PFSK-1 (cell line): ENCODE measurements around the gene NRG3.

Experiments
- FOXP2 ChIP-seq: optimal IDR thresholded peaks from 2 replicates; pipeline ENCODE3; 2011; ENCODE audit warnings: borderline replicate concordance, control low read depth, inconsistent platforms; ENCODE audit not compliant: insufficient read depth; ENCODE audit errors: extremely low read length, extremely low read depth
- POLR2AphosphoS5 ChIP-seq: IDR thresholded peaks from 2 replicates; pipeline ENCODE4 v1.6.1; 2012; ENCODE audit warnings: low read depth, mild to moderate bottlenecking, control low read depth, low read length, moderate library complexity
- REST ChIP-seq, 2 experiments: IDR thresholded peaks; 2 replicates each; pipeline versions ENCODE4 v1.6.1 to v1.8.0; 2011 to 2012; ENCODE audit warnings: low read depth in 2 of 2, low read length in 2 of 2, control low read depth in 1 of 2, inconsistent platforms in 1 of 2, mild to moderate bottlenecking in 1 of 2, moderate library complexity in 1 of 2; ENCODE audit not compliant: insufficient read depth in 1 of 2
- SIN3A ChIP-seq: IDR thresholded peaks from 2 replicates; pipeline ENCODE4 v1.6.1; 2012; ENCODE audit warnings: mild to moderate bottlenecking, low read length, moderate library complexity, borderline replicate concordance; ENCODE audit not compliant: insufficient read depth
- TAF1 ChIP-seq: IDR thresholded peaks from 2 replicates; pipeline ENCODE4 v1.6.1; 2012; ENCODE audit warnings: low read length, control low read depth, borderline replicate concordance; ENCODE audit not compliant: insufficient read depth

GRCh38 chr10:82889728-82890127 lies 1014.7 kb downstream of the NRG3 start:
- TF ChIP-seq POLR2AphosphoS5 = no peak
- no peak for TF ChIP-seq TAF1
- TF ChIP-seq FOXP2 = no peak
- TF ChIP-seq REST (IDR thresholded peaks at IDR 0.05; ENCODE audit: insufficient read depth in 1 of 2, low read depth in 2 of 2, low read length in 2 of 2) = no peak
- no peak for TF ChIP-seq SIN3A
